ENCODE measurements around the gene RPTOR. TPM values are rescaled to one million over a fixed set of nuclear protein-coding genes. Genes with fewer than 3 reads are reported as not detected.
A peak's percentile ranks its signal among the peaks of the same experiment; 100 is the strongest.

Gene RPTOR
- total RNA-seq, 1 donor from 2014 or later = 21.8 TPM

- DNase-seq = no peak
Measured at GRCh38 chr17:80591788-80592187, 47.1 kb downstream of the RPTOR start.

GRCh38 chr17:80592243-80592642 is 47.6 kb downstream of the RPTOR start:
- DNase-seq = no peak

GRCh38 chr17:80593181-80593580 is 48.5 kb downstream of the RPTOR start:
- no peak for DNase-seq

DNA sequence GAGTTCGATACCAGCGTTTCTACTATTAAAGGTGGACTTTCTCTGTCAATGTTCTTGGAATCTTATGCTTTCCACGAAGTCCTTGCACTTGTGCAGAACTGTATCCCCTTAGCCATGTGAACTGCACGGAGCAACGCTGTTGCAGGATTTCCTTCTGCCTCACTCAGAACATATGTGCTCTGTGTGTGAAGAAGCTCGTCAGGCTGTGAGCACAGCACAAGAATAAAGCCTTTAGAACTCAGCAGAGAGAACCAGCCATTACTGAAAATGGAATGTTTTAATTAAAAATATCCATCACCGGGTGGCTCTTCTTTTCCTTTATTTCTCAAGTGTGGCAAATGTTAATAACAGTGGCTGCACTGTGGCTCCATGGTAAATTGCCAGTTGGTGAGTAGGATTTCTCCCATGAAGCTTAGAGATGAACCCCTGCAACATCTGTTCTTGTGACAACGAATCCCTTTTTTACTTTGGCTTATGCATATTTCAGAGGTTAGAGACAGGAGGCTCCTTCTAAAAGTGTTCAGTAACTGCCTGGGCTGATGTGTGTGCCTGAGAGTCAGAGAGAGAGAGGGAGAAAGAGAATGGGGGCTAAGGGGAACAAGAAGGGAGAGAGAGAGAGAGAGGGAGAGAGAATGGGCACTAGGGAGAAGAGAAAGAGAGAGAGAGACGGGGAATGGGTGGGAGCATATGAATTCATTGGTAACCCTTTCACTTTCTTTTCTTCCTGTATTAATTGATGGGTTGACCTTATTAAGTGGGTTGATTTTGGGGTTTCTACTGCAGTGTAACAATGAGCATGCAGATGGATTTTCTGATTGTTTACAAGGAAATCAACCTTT is 50.0 kb downstream of the RPTOR start:
- DNase-seq = no peak

- DNase-seq = no peak
Measured at GRCh38 chr17:80596760-80597608, 52.3 kb downstream of the RPTOR start.

GRCh38 chr17:80598813-80599545 is 54.3 kb downstream of the RPTOR start:
- DNase-seq = no peak

- DNase-seq = no peak
Measured at GRCh38 chr17:80599546-80600305, 55.1 kb downstream of the RPTOR start.

- no peak for DNase-seq
Measured at GRCh38 chr17:80601146-80601545, 56.5 kb downstream of the RPTOR start.

- no peak for DNase-seq
Measured at GRCh38 chr17:80603396-80603795, 58.8 kb downstream of the RPTOR start.

DNA sequence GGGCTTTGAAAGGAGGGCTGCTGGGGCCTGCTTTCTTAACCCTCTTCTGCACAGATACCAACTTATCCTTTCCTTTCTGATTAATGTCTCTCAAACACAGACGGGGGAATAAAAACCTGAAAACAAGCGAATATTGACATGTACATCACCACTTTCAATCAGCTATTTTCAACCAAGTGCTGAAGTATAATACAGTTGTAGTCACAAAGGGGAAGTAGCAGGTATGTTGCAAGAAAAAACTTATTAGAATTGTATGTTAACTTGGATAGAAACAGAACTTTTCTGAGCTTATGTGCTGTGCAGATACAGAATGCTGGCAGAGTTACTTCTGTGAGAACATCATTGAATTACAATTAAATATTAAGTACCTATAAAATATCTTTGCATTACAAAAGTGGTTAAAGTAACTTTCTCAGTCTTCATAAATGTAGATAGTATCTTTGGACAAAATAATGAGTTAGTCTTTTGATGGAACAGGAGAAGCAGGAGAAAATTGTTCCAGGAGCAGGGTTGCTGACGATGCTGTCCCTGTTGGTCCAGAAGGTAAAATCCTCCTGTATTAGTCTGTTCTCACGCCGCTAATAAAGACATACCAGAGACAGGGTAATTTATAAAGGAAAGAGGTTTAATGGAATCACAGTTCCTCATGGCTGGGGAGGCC is 59.5 kb downstream of the RPTOR start:
- DNase-seq = no peak

DNA sequence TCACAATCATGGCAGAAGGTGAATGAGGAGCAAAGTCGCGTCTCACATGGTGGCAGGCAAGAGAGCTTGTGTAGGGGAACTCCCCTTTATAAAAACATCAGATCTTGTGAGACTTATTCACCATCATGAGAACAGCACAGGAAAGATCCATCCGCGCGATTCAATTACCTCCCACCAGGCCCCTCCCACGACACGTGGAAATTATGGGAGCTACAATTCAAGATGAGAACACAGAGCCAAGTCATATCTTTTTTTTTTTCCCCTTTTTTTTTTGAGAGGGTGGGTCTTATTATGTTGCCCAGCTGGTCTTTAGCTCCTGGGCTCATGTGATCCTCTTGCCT is 60.0 kb downstream of the RPTOR start:
- DNase-seq = no peak

GRCh38 chr17:80605326-80606066 is 60.9 kb downstream of the RPTOR start:
- peak; percentile 56 for DNase-seq

DNA sequence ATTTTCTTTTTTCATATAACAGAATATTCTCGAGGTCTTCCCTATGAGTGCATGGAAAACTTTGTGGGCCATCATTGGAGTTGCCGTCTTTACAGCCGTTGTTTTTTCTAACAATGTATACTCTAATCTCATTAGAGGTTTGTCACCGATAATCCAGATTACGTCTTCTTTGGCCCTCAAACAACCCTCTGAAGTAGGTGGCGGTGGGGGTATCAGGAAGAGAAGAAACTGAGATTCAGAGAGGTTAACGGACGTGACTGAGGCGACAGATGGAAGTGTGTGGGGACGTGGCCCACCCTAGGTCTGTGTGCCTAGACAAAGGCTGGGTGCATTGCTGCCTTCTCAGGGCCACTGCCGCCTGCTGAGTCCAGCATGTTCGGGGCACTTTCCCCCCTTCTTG is 63.7 kb downstream of the RPTOR start:
- no peak for DNase-seq

DNA sequence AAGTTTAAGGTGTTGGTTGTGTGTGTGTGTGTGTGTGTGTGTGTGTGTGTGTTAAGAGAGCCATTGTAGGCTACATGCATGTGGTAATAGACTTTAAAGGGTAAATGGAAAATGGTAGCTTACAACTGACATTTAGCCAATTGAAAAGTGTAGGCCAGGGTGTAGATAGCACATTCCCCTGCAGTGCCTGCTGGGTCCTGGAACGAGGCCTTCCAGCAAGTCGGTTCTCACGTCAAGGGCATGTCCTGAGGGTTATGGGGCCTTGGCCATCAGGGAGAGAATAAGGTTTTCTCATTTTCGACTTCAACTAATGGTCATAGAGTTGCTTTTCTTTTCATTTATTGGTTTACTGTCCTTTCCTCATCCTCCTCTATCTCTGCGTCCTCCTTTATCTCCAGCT is 65.1 kb downstream of the RPTOR start:
- no peak for DNase-seq

DNA sequence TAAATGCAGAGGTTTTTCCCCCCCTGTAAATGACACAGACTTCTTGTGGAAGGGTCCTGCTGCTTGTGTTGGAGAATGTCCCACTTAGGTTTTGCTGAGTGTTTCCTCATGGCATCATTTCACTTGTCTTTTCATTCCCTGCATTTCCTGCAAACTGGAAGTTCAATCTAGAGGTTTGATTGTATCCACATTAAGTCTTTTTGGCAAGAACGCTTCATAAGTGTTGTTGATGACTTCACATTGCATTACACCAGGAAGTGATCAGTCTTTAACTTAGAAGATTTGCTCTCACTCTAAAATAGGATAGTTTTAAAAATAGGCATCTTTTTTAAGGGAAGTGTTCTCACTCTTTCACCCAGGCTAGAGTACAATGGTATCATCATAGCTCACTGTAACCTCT is 67.2 kb downstream of the RPTOR start:
- DNase-seq = peak; percentile 42

DNA sequence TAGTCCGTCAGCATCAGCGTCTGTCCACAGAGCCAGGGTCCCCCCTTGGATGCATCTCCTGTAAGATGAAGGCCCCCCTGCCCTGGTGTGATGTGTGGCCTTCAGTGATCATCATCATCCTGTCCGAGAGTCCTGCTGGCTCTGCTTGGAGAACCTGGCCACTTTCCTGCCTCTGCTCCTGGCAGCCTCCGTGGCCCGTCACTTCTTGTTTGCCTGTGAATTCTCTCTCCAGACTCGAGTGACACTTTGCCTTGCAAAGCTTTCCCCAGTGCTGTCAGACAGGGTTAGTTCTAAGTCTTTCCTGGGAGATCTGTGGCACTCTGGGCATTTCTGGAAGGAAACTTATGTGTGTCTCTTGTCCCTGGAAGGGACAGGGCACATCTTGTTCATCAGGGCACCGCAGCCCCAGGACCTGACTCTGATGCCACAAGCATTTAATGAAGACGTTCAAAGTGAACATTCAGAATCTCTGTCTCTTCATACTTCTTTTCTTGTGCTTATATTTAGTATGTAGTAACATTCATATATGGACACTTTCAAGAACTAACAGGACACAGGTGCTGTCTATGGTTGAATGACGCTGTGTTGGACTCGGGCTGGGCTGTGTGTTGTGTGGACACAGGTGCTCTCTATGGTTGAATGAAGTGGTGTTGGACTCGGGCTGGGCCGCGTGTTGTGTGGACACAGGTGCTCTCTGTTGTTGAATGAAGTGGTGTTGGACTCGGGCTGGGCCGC is 68.5 kb downstream of the RPTOR start:
- DNase-seq = no peak

GRCh38 chr17:80613732-80614071 is 69.1 kb downstream of the RPTOR start:
- DNase-seq = no peak

- no peak for DNase-seq
Measured at GRCh38 chr17:80614332-80615047, 69.9 kb downstream of the RPTOR start.

- no peak for DNase-seq
Measured at GRCh38 chr17:80615376-80615775, 70.7 kb downstream of the RPTOR start.

GRCh38 chr17:80616705-80617104 is 72.1 kb downstream of the RPTOR start:
- no peak for DNase-seq

Data from dermis blood vessel endothelial cell (primary cell).